Right atrium auricular region (tissue), 2 donors: ENCODE data around the gene KCNT2. TPM values are rescaled to one million over a fixed set of nuclear protein-coding genes. Genes with fewer than 3 reads are reported as not detected.
A peak's percentile ranks its signal among the peaks of the same experiment; 100 is the strongest.

Experiments
- DNase-seq: peaks from one replicate; pipeline ENCODE4 v3.0.0-alpha.2; 2019; ENCODE audit warnings: low spot score
- H3K27ac ChIP-seq, 2 donors: fragments of 200-600 bp; sonication (generic); 1 replicate in 1 of 2; 2 replicates in 1 of 2; pipeline ENCODE4 v1.5.1; 2016 to 2019
- H3K27me3 ChIP-seq, 2 donors: fragments of 200-600 bp; sonication (generic); one replicate each; pipeline versions ENCODE4 v1.5.1 to v1.6.0; 2017 to 2019
- H3K36me3 ChIP-seq: fragments of 200-600 bp; sonication (generic); one replicate; pipeline ENCODE4 v1.5.1; 2016
- H3K4me1 ChIP-seq, 2 donors: fragments of 200-600 bp; sonication (generic); one replicate each; pipeline versions ENCODE4 v1.5.1 to v1.6.0; 2017 to 2019
- H3K4me3 ChIP-seq, 2 donors: fragments of 200-600 bp; sonication (generic); 1 replicate in 1 of 2; 2 replicates in 1 of 2; pipeline ENCODE4 v1.5.1; 2017 to 2019; ENCODE audit warnings: mild to moderate bottlenecking in 1 of 2, moderate library complexity in 1 of 2
- H3K9me3 ChIP-seq, 2 donors: fragments of 200-600 bp; sonication (generic); one replicate each; pipeline ENCODE4 v1.5.1; 2019
- total RNA-seq, 2 donors: library from RNA; depleted of rRNA; stranded (reverse); fragments of >200 nt; gene quantifications; one replicate each; pipeline ENCODE4 v1.1.0, GENCODE V29; 2016
- TF ChIP-seq, protein P1 (sequence below), 2 donors: fragments of 200-600 bp; sonication (generic); IDR thresholded peaks; one replicate each; pipeline ENCODE4 v1.5.1; 2019; ENCODE audit warnings: antibody characterized with exemption in 2 of 2

KCNT2 gene
- total RNA-seq, 2 donors from 2014 or later = 3.9 to 14.1 TPM

DNA sequence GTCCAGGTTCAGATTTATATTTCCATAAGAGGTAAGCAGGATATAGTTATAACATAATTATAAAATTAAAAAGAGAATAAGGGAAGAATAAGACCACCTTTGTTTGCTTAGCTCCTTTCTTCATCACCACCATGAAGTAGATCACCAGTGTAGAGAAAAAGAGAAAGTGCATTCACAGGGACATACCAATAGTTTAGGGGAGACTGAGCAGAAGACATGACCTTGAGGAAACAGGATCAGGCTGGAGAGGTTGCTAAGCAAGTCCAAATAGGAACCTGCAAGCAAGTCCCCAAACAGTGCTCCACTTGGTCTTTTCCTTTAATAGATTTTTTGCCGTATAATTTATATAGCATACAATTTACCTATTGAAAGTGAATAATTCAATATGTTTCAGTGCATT lies 63.0 kb downstream of the KCNT2 start:
- TF ChIP-seq, protein P1, sequence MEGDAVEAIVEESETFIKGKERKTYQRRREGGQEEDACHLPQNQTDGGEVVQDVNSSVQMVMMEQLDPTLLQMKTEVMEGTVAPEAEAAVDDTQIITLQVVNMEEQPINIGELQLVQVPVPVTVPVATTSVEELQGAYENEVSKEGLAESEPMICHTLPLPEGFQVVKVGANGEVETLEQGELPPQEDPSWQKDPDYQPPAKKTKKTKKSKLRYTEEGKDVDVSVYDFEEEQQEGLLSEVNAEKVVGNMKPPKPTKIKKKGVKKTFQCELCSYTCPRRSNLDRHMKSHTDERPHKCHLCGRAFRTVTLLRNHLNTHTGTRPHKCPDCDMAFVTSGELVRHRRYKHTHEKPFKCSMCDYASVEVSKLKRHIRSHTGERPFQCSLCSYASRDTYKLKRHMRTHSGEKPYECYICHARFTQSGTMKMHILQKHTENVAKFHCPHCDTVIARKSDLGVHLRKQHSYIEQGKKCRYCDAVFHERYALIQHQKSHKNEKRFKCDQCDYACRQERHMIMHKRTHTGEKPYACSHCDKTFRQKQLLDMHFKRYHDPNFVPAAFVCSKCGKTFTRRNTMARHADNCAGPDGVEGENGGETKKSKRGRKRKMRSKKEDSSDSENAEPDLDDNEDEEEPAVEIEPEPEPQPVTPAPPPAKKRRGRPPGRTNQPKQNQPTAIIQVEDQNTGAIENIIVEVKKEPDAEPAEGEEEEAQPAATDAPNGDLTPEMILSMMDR (IDR thresholded peaks at IDR 0.05) = no peak
- no peaks in the 10 kb centered on the region for H3K4me1 ChIP-seq
- no peak overlapping the region for H3K27ac ChIP-seq
- no peak for DNase-seq
- no peaks in the 10 kb centered on the region for H3K9me3 ChIP-seq
- no peaks in the 10 kb centered on the region for H3K36me3 ChIP-seq
- no peaks in the 10 kb centered on the region for H3K27me3 ChIP-seq
- no peak overlapping the region for H3K4me3 ChIP-seq

DNA sequence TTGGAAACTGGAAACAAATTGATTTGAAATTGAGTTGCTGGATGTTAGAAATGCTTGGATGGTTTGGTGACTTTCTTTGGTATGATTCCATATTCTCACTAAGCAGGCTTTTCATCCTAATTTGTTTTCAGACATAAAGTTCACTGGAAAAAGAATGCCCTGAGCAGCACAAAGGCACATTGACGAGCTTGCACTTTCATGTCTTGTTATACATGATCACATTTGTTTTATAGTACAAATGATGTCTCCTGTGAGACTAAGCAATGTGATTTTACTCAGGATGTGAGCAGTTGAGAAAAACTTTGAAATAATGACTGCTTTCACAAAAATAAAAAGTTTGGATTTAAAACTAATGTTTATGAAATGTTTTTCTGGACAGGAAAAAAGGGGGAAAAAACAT lies 63.6 kb downstream of the KCNT2 start:
- DNase-seq = no peak
- Histone ChIP-seq H3K9me3 (no peaks in the 10 kb centered on the region), H3K36me3 (no peaks in the 10 kb centered on the region), H3K4me1 (no peaks in the 10 kb centered on the region), H3K27ac (no peak overlapping the region), H3K27me3 (no peaks in the 10 kb centered on the region), H3K4me3 (no peak overlapping the region)
- TF ChIP-seq, protein P1 (IDR thresholded peaks at IDR 0.05) = no peak

DNA sequence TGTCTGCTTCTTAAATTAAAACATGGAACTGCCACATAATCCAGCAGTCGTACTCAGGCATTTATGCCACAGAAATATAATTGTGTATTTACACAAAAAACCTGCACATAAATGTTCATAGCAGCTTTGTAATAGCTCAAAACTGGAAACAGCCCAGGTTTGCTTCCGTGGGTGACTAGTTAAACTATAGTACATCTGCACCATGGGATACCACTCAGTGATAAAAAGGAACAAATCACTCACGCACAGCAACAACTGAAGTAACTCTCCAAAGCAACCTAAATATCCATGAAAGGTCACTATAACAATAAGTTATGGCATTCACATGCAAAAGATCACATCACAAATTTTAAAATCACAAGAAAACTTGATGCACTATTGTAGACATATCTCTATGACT lies 64.4 kb downstream of the KCNT2 start:
- Histone ChIP-seq H3K36me3 (no peaks in the 10 kb centered on the region), H3K4me3 (no peak overlapping the region), H3K27ac (no peak overlapping the region), H3K4me1 (no peaks in the 10 kb centered on the region), H3K27me3 (no peaks in the 10 kb centered on the region), H3K9me3 (no peaks in the 10 kb centered on the region)
- TF ChIP-seq, protein P1 (IDR thresholded peaks at IDR 0.05) = no peak
- DNase-seq = no peak

DNA sequence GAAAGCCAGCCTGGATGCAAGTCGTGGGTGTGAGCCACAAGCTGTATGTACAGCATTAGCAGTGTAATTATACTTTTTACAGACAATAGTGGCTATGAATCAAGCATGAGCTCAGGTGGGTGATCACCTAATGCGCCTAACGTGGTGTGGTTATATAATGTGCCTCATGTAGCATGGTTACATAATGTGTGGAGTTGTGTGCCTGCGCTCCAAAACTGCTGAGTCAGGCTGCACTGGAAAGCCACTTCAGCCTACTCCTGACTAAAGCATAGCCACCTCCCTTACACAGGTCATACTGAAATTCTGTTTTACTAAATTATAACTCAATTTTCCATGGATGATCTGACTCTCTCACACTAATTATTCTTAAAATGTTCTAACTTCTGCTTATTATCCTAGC lies 69.8 kb downstream of the KCNT2 start:
- DNase-seq = no peak
- TF ChIP-seq, protein P1 (IDR thresholded peaks at IDR 0.05) = no peak
- no peaks in the 10 kb centered on the region for H3K4me1 ChIP-seq
- no peak overlapping the region for H3K27ac ChIP-seq
- H3K27me3 ChIP-seq = no peaks in the 10 kb centered on the region
- no peaks in the 10 kb centered on the region for H3K36me3 ChIP-seq
- H3K4me3 ChIP-seq = no peak overlapping the region
- no peaks in the 10 kb centered on the region for H3K9me3 ChIP-seq

DNA sequence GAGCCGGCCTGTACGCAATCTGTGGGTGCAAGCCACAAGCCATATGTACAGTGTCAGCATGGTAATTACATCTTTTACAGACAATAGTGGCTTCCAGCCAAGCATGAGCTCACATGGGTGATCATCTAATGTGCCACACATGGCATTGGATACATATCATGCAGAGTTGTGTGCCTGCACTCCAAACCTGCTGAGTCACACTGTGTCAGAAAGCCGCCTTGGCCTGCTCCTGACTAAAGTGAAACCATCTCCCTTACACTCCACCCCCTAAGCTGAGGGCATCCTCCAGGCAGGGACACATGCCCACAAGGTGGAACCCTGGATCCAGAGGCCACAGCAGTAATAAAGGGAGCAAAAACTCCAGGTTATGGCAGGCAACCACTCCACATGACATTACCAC lies 72.5 kb downstream of the KCNT2 start:
- TF ChIP-seq, protein P1 (IDR thresholded peaks at IDR 0.05) = no peak
- Histone ChIP-seq H3K36me3 (no peaks in the 10 kb centered on the region), H3K27me3 (no peaks in the 10 kb centered on the region), H3K27ac (no peak overlapping the region), H3K4me1 (no peaks in the 10 kb centered on the region), H3K4me3 (no peak overlapping the region), H3K9me3 (no peaks in the 10 kb centered on the region)
- DNase-seq = no peak

DNA sequence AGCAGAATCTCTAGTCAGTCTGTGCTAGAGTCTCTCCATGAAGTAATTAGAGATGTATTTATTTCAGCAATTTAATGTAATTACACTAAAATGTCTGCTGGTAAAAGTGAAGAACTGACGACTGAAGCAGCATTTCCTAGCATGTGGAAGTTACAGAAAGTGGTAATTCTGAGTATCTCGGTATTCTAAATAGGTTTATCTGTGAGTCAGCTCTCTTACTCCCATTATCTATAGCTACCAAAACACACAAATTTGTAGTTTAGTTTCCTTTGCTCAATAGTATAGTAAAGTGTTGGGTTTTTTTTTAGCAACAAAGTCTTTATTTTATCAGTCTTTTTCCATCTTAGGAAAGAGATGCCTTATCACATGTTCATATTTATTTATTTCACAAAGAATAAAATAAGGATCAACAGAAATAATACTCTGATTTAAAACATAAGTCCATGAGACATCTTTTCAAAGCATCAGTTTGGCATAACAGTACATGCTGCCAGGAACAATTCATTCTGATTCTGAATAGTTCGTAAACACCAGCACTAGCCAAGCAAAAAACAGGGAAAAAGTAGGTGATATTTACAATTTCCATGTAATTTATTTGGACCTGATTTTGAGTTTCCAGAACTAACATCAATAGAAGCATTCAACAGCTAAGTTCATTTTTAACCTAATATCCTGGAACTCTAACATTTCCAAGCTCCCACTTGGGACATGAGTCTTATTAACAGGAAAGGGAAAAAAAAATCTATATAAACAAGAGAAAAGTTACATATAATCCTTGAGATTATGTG lies 76.3 kb downstream of the KCNT2 start:
- DNase-seq = no peak
- TF ChIP-seq, protein P1 (IDR thresholded peaks at IDR 0.05) = no peak
- Histone ChIP-seq H3K9me3 (no peaks in the 10 kb centered on the region), H3K4me3 (no peak overlapping the region), H3K27me3 (no peaks in the 10 kb centered on the region), H3K36me3 (no peaks in the 10 kb centered on the region), H3K4me1 (no peaks in the 10 kb centered on the region), H3K27ac (peak overlapping the region; percentile 15 to 40)
